Vagina (tissue), 2 donors: ENCODE results near the gene C7. TPM values are rescaled to one million over a fixed set of nuclear protein-coding genes. Genes with fewer than 3 reads are reported as not detected.

ENCODE experiments used
- DNase-seq, 2 donors: peaks; one replicate each; pipeline ENCODE4 v3.0.0-alpha.2; 2017; ENCODE audit errors: extremely low spot score in 2 of 2
- H3K27ac ChIP-seq: fragments of 200-600 bp; sonication (generic); one replicate; pipeline ENCODE4 v1.5.1; 2019
- H3K27me3 ChIP-seq: fragments of 200-600 bp; sonication (generic); one replicate; pipeline ENCODE4 v1.5.1; 2019
- H3K36me3 ChIP-seq, 2 donors: fragments of 200-600 bp; sonication (generic); one replicate each; pipeline ENCODE4 v1.5.1; 2017 to 2019
- H3K4me1 ChIP-seq: fragments of 200-600 bp; sonication (generic); one replicate; pipeline ENCODE4 v1.5.1; 2019
- H3K4me3 ChIP-seq, 2 donors: fragments of 200-600 bp; sonication (generic); 1 replicate in 1 of 2; 2 replicates in 1 of 2; pipeline ENCODE4 v1.5.1; 2016 to 2019
- H3K9me3 ChIP-seq: fragments of 200-600 bp; sonication (generic); one replicate; pipeline ENCODE4 v1.5.1; 2019
- CTCF ChIP-seq, 3 experiments: fragments of 450-650 bp in 2 of 3; fragments of 200-600 bp in 1 of 3; sonication (generic) in 1 of 3; IDR thresholded peaks; one replicate each; pipeline ENCODE4 v1.5.1; 2017 to 2019; ENCODE audit warnings: antibody characterized with exemption in 3 of 3, mild to moderate bottlenecking in 2 of 3, moderate library complexity in 2 of 3
- POLR2A ChIP-seq, 2 donors: fragments of 450-650 bp; IDR thresholded peaks; one replicate each; pipeline ENCODE4 v1.6.1; 2017; ENCODE audit warnings: antibody characterized with exemption in 2 of 2, mild to moderate bottlenecking in 2 of 2, moderate library complexity in 2 of 2
- POLR2AphosphoS5 ChIP-seq, 2 donors: sonication (generic); formaldehyde crosslinking; IDR thresholded peaks; one replicate each; pipeline ENCODE4 v1.9.0; 2017; ENCODE audit warnings: antibody characterized with exemption in 2 of 2, mild to moderate bottlenecking in 2 of 2, low read depth in 1 of 2; ENCODE audit not compliant: insufficient read depth in 1 of 2
- intact Hi-C: fragments of 100-400 bp; cut with DNase I; formaldehyde crosslinking; loops from one replicate; pipeline ENCODE4 v1.15.1; 2023
- total RNA-seq: library from RNA; depleted of rRNA; stranded (reverse); fragments of >200 nt; gene quantifications from one replicate; pipeline ENCODE4 v1.2.3, GENCODE V29; 2016

The C7 gene
- total RNA-seq, 1 donor from 2014 or later = 385 TPM

GRCh38 chr5:40915341-40915926 is 6.1 kb downstream of the C7 start:
- H3K4me3 ChIP-seq = no peak overlapping the region
- DNase-seq = no peak
- no peaks in the 10 kb centered on the region for H3K36me3 ChIP-seq
- no peak overlapping the region for H3K27ac ChIP-seq
- TF ChIP-seq CTCF (IDR thresholded peaks at IDR 0.05) (no peak), POLR2A (IDR thresholded peaks at IDR 0.05) (no peak), POLR2AphosphoS5 (IDR thresholded peaks at IDR 0.05; ENCODE audit: insufficient read depth in 1 of 2, low read depth in 1 of 2) (no peak)
- H3K27me3 ChIP-seq = no peaks in the 10 kb centered on the region
- intact Hi-C loops = no loop called here
- H3K4me1 ChIP-seq = no peaks in the 10 kb centered on the region
- no peaks in the 10 kb centered on the region for H3K9me3 ChIP-seq

- H3K27ac ChIP-seq = no peak overlapping the region
- no peak overlapping the region for H3K4me3 ChIP-seq
- H3K4me1 ChIP-seq = no peaks in the 10 kb centered on the region
- TF ChIP-seq POLR2AphosphoS5 (IDR thresholded peaks at IDR 0.05; ENCODE audit: insufficient read depth in 1 of 2, low read depth in 1 of 2) (no peak), POLR2A (IDR thresholded peaks at IDR 0.05) (no peak), CTCF (IDR thresholded peaks at IDR 0.05) (no peak)
- no peaks in the 10 kb centered on the region for H3K36me3 ChIP-seq
- no peak for DNase-seq
- no peaks in the 10 kb centered on the region for H3K27me3 ChIP-seq
- intact Hi-C loops = no loop called here
- H3K9me3 ChIP-seq = no peaks in the 10 kb centered on the region
Measured at GRCh38 chr5:40916226-40916625, 6.9 kb downstream of the C7 start.

- Histone ChIP-seq H3K27ac (no peak overlapping the region), H3K27me3 (no peaks in the 10 kb centered on the region), H3K9me3 (peaks cover 3% of the 10 kb centered on the region), H3K4me1 (no peaks in the 10 kb centered on the region), H3K4me3 (no peak overlapping the region), H3K36me3 (no peaks in the 10 kb centered on the region)
- intact Hi-C loops = no loop called here
- no peak for DNase-seq
- TF ChIP-seq POLR2A (IDR thresholded peaks at IDR 0.05) (no peak), CTCF (IDR thresholded peaks at IDR 0.05) (no peak), POLR2AphosphoS5 (IDR thresholded peaks at IDR 0.05; ENCODE audit: insufficient read depth in 1 of 2, low read depth in 1 of 2) (no peak)
Measured at GRCh38 chr5:40928886-40929448, 19.7 kb downstream of the C7 start.

GRCh38 chr5:40932766-40933165 is 23.5 kb downstream of the C7 start:
- no peak for DNase-seq
- TF ChIP-seq POLR2A (IDR thresholded peaks at IDR 0.05) = no peak
- TF ChIP-seq CTCF (IDR thresholded peaks at IDR 0.05) = no peak
- TF ChIP-seq POLR2AphosphoS5 (IDR thresholded peaks at IDR 0.05; ENCODE audit: insufficient read depth in 1 of 2, low read depth in 1 of 2) = no peak
- Histone ChIP-seq H3K27ac (no peak overlapping the region), H3K27me3 (no peaks in the 10 kb centered on the region), H3K36me3 (no peaks in the 10 kb centered on the region), H3K4me3 (no peak overlapping the region), H3K4me1 (no peaks in the 10 kb centered on the region), H3K9me3 (no peaks in the 10 kb centered on the region)
- intact Hi-C loops = no loop called here

GRCh38 chr5:40937075-40937474 is 27.8 kb downstream of the C7 start:
- no peaks in the 10 kb centered on the region for H3K9me3 ChIP-seq
- intact Hi-C loops = no loop called here

More at GRCh38 chr5:40937075-40937474, 27.8 kb downstream of the C7 start:
- H3K4me3 ChIP-seq = no peak overlapping the region
- no peaks in the 10 kb centered on the region for H3K4me1 ChIP-seq
- TF ChIP-seq CTCF (IDR thresholded peaks at IDR 0.05) (no peak), POLR2A (IDR thresholded peaks at IDR 0.05) (no peak), POLR2AphosphoS5 (IDR thresholded peaks at IDR 0.05; ENCODE audit: insufficient read depth in 1 of 2, low read depth in 1 of 2) (no peak)
- DNase-seq = no peak
- no peaks in the 10 kb centered on the region for H3K27me3 ChIP-seq
- H3K36me3 ChIP-seq = no peaks in the 10 kb centered on the region
- H3K27ac ChIP-seq = no peak overlapping the region
